ENCODE results near the gene HOMER2.

Gene HOMER2

GRCh38 chr15:82846621-82847020 lies 105.9 kb downstream of the HOMER2 start:
- TF ChIP-seq PPARA (CRISPR knock-in tag; IDR thresholded peaks at IDR 0.05; ENCODE audit: borderline replicate concordance) = no peak
- no peak for TF ChIP-seq ZNF565 (CRISPR knock-in tag; conservative IDR thresholded peaks at IDR 0.05; ENCODE audit: low read depth)
- no peak for TF ChIP-seq RARB (CRISPR knock-in tag; IDR thresholded peaks at IDR 0.05)
- TF ChIP-seq CREB5 (CRISPR knock-in tag; IDR thresholded peaks at IDR 0.05; ENCODE audit: low read depth) = no peak
- TF ChIP-seq TCF4 (CRISPR knock-in tag; IDR thresholded peaks at IDR 0.05; ENCODE audit: borderline replicate concordance) = no peak
- TF ChIP-seq CSDC2 (CRISPR knock-in tag; IDR thresholded peaks at IDR 0.05) = no peak
- no peak for TF ChIP-seq ISL1 (CRISPR knock-in tag; IDR thresholded peaks at IDR 0.05)
- no peak for TF ChIP-seq ZNF8 (CRISPR knock-in tag; IDR thresholded peaks at IDR 0.05)
- TF ChIP-seq ZC3H10 (CRISPR knock-in tag; IDR thresholded peaks at IDR 0.05) = no peak
- TF ChIP-seq CSRNP3 (CRISPR knock-in tag; IDR thresholded peaks at IDR 0.05) = no peak
- no peak for TF ChIP-seq SNAI2 (CRISPR knock-in tag; IDR thresholded peaks at IDR 0.05)
- TF ChIP-seq GLIS3 (CRISPR knock-in tag; IDR thresholded peaks at IDR 0.05) = no peak
- TF ChIP-seq POU6F1 (CRISPR knock-in tag; IDR thresholded peaks at IDR 0.05; ENCODE audit: borderline replicate concordance, low read depth) = no peak

GRCh38 chr15:82845686-82846085 lies 106.8 kb downstream of the HOMER2 start:
- ATAC-seq = no peak
- TF ChIP-seq PATZ1 (CRISPR knock-in tag; IDR thresholded peaks at IDR 0.05; ENCODE audit: borderline replicate concordance) = no peak

More at GRCh38 chr15:82846621-82847020, 105.9 kb downstream of the HOMER2 start:
- ATAC-seq = no peak

GRCh38 chr15:82843566-82843965 lies 109.0 kb downstream of the HOMER2 start:
- TF ChIP-seq ZNF70 (CRISPR knock-in tag; IDR thresholded peaks at IDR 0.05) (no peak), PATZ1 (CRISPR knock-in tag; IDR thresholded peaks at IDR 0.05; ENCODE audit: borderline replicate concordance) (no peak), SNAI2 (CRISPR knock-in tag; IDR thresholded peaks at IDR 0.05) (no peak), TSHZ2 (CRISPR knock-in tag; IDR thresholded peaks at IDR 0.05) (no peak), TOX (CRISPR knock-in tag; IDR thresholded peaks at IDR 0.05; ENCODE audit: borderline replicate concordance) (no peak), TCF4 (CRISPR knock-in tag; IDR thresholded peaks at IDR 0.05; ENCODE audit: borderline replicate concordance) (no peak)
- ATAC-seq = no peak

GRCh38 chr15:82840166-82840565 lies 112.4 kb downstream of the HOMER2 start:
- TF ChIP-seq ISL1 (CRISPR knock-in tag; IDR thresholded peaks at IDR 0.05) = no peak
- TF ChIP-seq ZC3H10 (CRISPR knock-in tag; IDR thresholded peaks at IDR 0.05) = no peak
- no peak for TF ChIP-seq GLIS3 (CRISPR knock-in tag; IDR thresholded peaks at IDR 0.05)
- TF ChIP-seq CSRNP3 (CRISPR knock-in tag; IDR thresholded peaks at IDR 0.05) = no peak
- TF ChIP-seq PPARA (CRISPR knock-in tag; IDR thresholded peaks at IDR 0.05; ENCODE audit: borderline replicate concordance) = no peak
- TF ChIP-seq ARNTL (CRISPR knock-in tag; IDR thresholded peaks at IDR 0.05; ENCODE audit: borderline replicate concordance, low read depth) = no peak
- TF ChIP-seq ZFP30 (CRISPR knock-in tag; IDR thresholded peaks at IDR 0.05) = no peak
- no peak for TF ChIP-seq CSDC2 (CRISPR knock-in tag; IDR thresholded peaks at IDR 0.05)
- no peak for ATAC-seq

Measured in SK-N-SH treated with all-trans-retinoic acid at 6 μM for 48 hours (cell line).